Measurements from ENCODE around the gene CCDC63. TPM values are rescaled to one million over a fixed set of nuclear protein-coding genes. Genes with fewer than 3 reads are reported as not detected.

CCDC63 gene
- total RNA-seq, 1 experiment from 2014 or later: 0.76 TPM

DNA sequence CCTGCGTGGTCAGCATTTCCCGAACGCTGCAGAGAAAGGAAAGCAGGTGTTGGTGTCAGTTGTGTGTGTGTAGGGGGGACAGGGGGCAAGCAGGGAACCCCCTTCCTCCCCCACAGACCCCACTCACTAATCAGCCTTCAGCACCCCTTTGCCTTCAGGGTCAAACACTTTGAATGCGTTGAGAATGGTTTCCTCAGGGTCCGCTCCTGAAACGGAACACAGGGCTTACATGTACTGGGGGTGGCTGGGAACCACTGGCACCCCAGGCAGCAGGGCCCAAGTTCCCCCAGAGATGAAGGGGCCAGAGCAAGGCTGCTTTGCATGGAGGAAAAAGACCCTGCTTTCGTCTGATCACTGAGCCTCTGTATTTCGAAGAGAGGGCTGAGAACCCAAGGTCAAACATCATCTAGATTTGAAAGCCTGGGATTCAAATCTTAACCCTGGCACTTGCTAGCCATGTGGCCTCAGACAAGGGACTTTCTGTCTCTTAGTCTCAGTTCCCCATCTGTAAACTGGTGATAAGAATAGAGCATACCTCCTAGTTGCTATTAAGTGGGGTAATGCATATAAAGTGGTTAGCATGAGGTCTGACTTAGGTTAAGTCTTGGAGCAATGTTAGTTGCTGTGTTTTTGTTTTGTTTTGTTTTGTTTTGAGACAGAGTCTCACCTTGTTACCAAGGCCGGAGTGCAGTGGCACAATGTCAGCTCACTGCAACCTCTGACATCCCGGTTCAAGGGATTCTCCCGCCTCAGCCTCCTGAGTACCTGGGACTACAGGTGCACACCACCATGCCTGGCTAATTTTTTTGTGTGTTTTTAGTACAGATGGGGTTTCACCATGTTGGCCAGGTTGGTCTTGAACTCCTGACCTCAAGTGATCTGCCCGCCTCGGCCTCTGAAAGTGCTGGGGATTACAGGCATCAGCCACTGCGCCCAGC is 66.6 kb downstream of the CCDC63 start:
- no peak for DNase-seq
- Histone ChIP-seq H3K4me3 (ENCODE audit: insufficient read depth, low read depth, low read length) (no peak overlapping the region), H3K36me3 (replicated peaks; ENCODE audit: control insufficient read depth, insufficient read depth, low read length) (no peaks in the 10 kb centered on the region), H3K27me3 (ENCODE audit: control insufficient read depth, insufficient read depth, low read length) (no peaks in the 10 kb centered on the region)

GRCh38 chr12:110916295-110916875 is 69.6 kb downstream of the CCDC63 start:
- DNase-seq: no peak
- Histone ChIP-seq H3K27me3 (ENCODE audit: control insufficient read depth, insufficient read depth, low read length) (no peaks in the 10 kb centered on the region), H3K36me3 (replicated peaks; ENCODE audit: control insufficient read depth, insufficient read depth, low read length) (no peaks in the 10 kb centered on the region)

GRCh38 chr12:110917467-110917866 is 70.7 kb downstream of the CCDC63 start:
- DNase-seq: no peak
- no peaks in the 10 kb centered on the region for H3K36me3 ChIP-seq (replicated peaks; ENCODE audit: control insufficient read depth, insufficient read depth, low read length)
- no peak overlapping the region for H3K4me3 ChIP-seq (ENCODE audit: insufficient read depth, low read depth, low read length)
- no peaks in the 10 kb centered on the region for H3K27me3 ChIP-seq (ENCODE audit: control insufficient read depth, insufficient read depth, low read length)

More at GRCh38 chr12:110916295-110916875, 69.6 kb downstream of the CCDC63 start:
- H3K4me3 ChIP-seq (ENCODE audit: insufficient read depth, low read depth, low read length): no peak overlapping the region

- H3K36me3 ChIP-seq (replicated peaks; ENCODE audit: control insufficient read depth, insufficient read depth, low read length): no peaks in the 10 kb centered on the region
- H3K27me3 ChIP-seq (ENCODE audit: control insufficient read depth, insufficient read depth, low read length): no peaks in the 10 kb centered on the region
- H3K4me3 ChIP-seq (ENCODE audit: insufficient read depth, low read depth, low read length): no peak overlapping the region
- no peak for DNase-seq
These were observed 71.2 kb downstream of the CCDC63 start for GRCh38 chr12:110917961-110918360.

DNA sequence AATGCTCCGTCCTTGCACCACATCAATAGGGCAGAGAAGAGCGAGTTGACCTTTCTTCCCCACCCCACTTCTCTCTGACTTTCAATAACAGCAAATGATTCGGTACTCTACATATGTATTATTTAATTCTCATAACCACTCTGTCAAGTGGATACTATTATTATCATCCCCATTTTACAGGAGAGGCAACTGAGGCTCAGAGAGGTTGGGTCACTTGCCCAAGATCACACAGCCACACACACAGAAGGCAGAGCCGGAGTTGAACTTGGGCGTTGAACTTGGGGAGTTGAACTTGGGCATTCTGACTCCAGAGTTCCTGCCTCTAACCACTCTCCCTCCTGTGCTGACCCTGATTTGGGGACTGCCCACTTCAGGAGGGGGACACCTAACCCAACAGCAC is 72.9 kb downstream of the CCDC63 start:
- no peak for DNase-seq
- H3K4me3 ChIP-seq (ENCODE audit: insufficient read depth, low read depth, low read length): no peak overlapping the region
- H3K36me3 ChIP-seq (replicated peaks; ENCODE audit: control insufficient read depth, insufficient read depth, low read length): no peaks in the 10 kb centered on the region
- H3K27me3 ChIP-seq (ENCODE audit: control insufficient read depth, insufficient read depth, low read length): no peaks in the 10 kb centered on the region

GRCh38 chr12:110920324-110920910 is 73.6 kb downstream of the CCDC63 start, which contains the start of gene MYL2:
Gene MYL2, minus strand, starts transcription at chr12:110920579. Its CDS starts 50 bp downstream, at chr12:110920529.
- no peak for DNase-seq
- Histone ChIP-seq H3K36me3 (replicated peaks; ENCODE audit: control insufficient read depth, insufficient read depth, low read length) (no peaks in the 10 kb centered on the region), H3K4me3 (ENCODE audit: insufficient read depth, low read depth, low read length) (no peak within 1 kb of the TSS), H3K27me3 (ENCODE audit: control insufficient read depth, insufficient read depth, low read length) (no peaks in the 10 kb centered on the region)

GRCh38 chr12:110921262-110921661 is 74.5 kb downstream of the CCDC63 start:
- no peak for DNase-seq
- no peak overlapping the region for H3K4me3 ChIP-seq (ENCODE audit: insufficient read depth, low read depth, low read length)

GRCh38 chr12:110922652-110923051 is 75.9 kb downstream of the CCDC63 start:
- peak; percentile 42 for DNase-seq
- Histone ChIP-seq H3K27me3 (ENCODE audit: control insufficient read depth, insufficient read depth, low read length) (no peaks in the 10 kb centered on the region), H3K36me3 (replicated peaks; ENCODE audit: control insufficient read depth, insufficient read depth, low read length) (no peaks in the 10 kb centered on the region), H3K4me3 (ENCODE audit: insufficient read depth, low read depth, low read length) (no peak overlapping the region)

More at GRCh38 chr12:110921262-110921661, 74.5 kb downstream of the CCDC63 start:
- Histone ChIP-seq H3K36me3 (replicated peaks; ENCODE audit: control insufficient read depth, insufficient read depth, low read length) (no peaks in the 10 kb centered on the region), H3K27me3 (ENCODE audit: control insufficient read depth, insufficient read depth, low read length) (no peaks in the 10 kb centered on the region)

DNA sequence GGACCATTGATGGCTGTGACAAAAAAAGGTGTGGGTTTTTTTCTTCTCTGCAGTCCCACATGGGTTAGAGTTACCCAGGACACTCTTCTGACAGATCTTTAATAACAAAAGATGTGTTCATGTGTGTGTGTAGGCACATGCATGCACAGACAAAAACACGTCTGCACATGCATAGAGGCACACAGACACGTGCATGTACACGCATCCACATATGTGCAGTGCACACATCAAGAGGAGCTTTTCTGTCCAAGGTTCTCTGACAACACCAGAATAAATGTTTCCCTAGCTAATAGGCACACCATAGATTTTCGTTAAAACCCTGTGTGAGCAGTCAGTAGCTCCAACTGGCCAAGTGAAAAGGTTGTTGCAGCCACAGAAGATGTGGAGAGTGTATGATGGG is 76.4 kb downstream of the CCDC63 start:
- Histone ChIP-seq H3K36me3 (replicated peaks; ENCODE audit: control insufficient read depth, insufficient read depth, low read length) (no peaks in the 10 kb centered on the region), H3K27me3 (ENCODE audit: control insufficient read depth, insufficient read depth, low read length) (no peaks in the 10 kb centered on the region), H3K4me3 (ENCODE audit: insufficient read depth, low read depth, low read length) (no peak overlapping the region)
- DNase-seq: no peak

DNA sequence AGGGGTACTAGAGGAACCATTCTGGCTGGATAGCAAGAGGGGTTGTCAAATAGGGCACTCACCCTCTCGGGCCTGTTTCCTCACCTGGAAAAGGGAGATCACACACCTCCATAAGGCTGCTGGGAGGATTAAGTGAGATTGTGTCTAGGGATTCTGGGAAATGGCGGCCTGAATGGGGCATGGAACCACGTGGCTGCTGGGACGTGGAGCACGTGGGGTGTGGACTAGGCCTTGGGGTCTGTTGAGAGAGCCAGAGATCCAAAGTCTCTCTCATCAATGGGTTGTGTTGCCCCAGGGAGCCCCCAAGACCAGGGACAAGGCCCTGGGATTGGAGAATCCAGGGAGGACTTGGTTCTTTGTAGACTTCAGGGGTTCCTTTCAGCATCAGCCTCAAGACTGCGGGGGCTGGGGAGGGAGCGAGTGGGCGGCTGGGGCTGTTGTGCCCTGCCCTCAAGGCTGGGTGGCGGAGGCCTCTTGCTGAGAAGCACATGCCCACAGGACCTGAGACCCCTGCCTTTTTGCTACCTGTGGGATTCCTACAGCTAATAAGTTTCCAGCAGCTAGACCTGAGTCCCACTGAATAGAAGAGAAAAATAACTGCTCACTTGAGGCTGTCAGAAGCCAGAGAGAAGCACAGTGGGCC is 77.0 kb downstream of the CCDC63 start:
- no peak for DNase-seq
- H3K4me3 ChIP-seq (ENCODE audit: insufficient read depth, low read depth, low read length): no peak overlapping the region
- H3K36me3 ChIP-seq (replicated peaks; ENCODE audit: control insufficient read depth, insufficient read depth, low read length): no peaks in the 10 kb centered on the region
- no peaks in the 10 kb centered on the region for H3K27me3 ChIP-seq (ENCODE audit: control insufficient read depth, insufficient read depth, low read length)

- no peak for DNase-seq
- no peak overlapping the region for H3K4me3 ChIP-seq (ENCODE audit: insufficient read depth, low read depth, low read length)
- no peaks in the 10 kb centered on the region for H3K27me3 ChIP-seq (ENCODE audit: control insufficient read depth, insufficient read depth, low read length)
- H3K36me3 ChIP-seq (replicated peaks; ENCODE audit: control insufficient read depth, insufficient read depth, low read length): no peaks in the 10 kb centered on the region
These were observed 80.8 kb downstream of the CCDC63 start for GRCh38 chr12:110927546-110927945.

GRCh38 chr12:110928700-110929099 is 81.9 kb downstream of the CCDC63 start:
- no peak for DNase-seq
- Histone ChIP-seq H3K27me3 (ENCODE audit: control insufficient read depth, insufficient read depth, low read length) (no peaks in the 10 kb centered on the region), H3K4me3 (ENCODE audit: insufficient read depth, low read depth, low read length) (no peak overlapping the region), H3K36me3 (replicated peaks; ENCODE audit: control insufficient read depth, insufficient read depth, low read length) (no peaks in the 10 kb centered on the region)

GRCh38 chr12:110929818-110930217 is 83.0 kb downstream of the CCDC63 start:
- DNase-seq: no peak
- Histone ChIP-seq H3K27me3 (ENCODE audit: control insufficient read depth, insufficient read depth, low read length) (no peaks in the 10 kb centered on the region), H3K36me3 (replicated peaks; ENCODE audit: control insufficient read depth, insufficient read depth, low read length) (no peaks in the 10 kb centered on the region)

More at GRCh38 chr12:110929818-110930217, 83.0 kb downstream of the CCDC63 start:
- H3K4me3 ChIP-seq (ENCODE audit: insufficient read depth, low read depth, low read length): no peak overlapping the region

All from H7 (cell line).